ENCODE data around the gene PADI3.

GRCh38 chr1:17206196-17206595 is 42.7 kb upstream of the PADI3 start:
- TF ChIP-seq CTCF (IDR thresholded peaks at IDR 0.05) = no peak
- no peak for TF ChIP-seq POLR2A (IDR thresholded peaks at IDR 0.05)
